Natural killer cell (primary cell): ENCODE results near the gene TEAD1. TPM values are rescaled to one million over a fixed set of nuclear protein-coding genes. Genes with fewer than 3 reads are reported as not detected.

Experiments used
- ATAC-seq, 3 donors: fragments of 150-1000 bp in 2 of 3; fragments of 200-7000 bp in 1 of 3; cut with Tn5 transposase; 1 replicate in 1 of 3; 2 replicates in 2 of 3; pipeline ENCODE4 v1.10.0; 2021; ENCODE audit warnings: mild to moderate bottlenecking in 2 of 3, moderate library complexity in 2 of 3
- DNase-seq, 2 donors: peaks; one replicate each; pipeline versions ENCODE4 v3.0.0 to v3.0.0-alpha.2; 2013 to 2021; ENCODE audit warnings: mixed read lengths in 1 of 2
- H3K27ac ChIP-seq: one replicate; pipeline ENCODE4 v1.5.1; 2013; ENCODE audit warnings: mild to moderate bottlenecking, low read length
- H3K27me3 ChIP-seq: one replicate; pipeline ENCODE4 v1.6.1; 2013; ENCODE audit warnings: low read length; ENCODE audit not compliant: control insufficient read depth, insufficient read depth
- H3K36me3 ChIP-seq: one replicate; pipeline ENCODE4 v1.6.1; 2013; ENCODE audit warnings: low read length; ENCODE audit not compliant: control insufficient read depth, insufficient read depth
- H3K4me1 ChIP-seq: one replicate; pipeline ENCODE4 v1.6.1; 2013; ENCODE audit warnings: low read length; ENCODE audit not compliant: control insufficient read depth, insufficient read depth
- H3K4me3 ChIP-seq: one replicate; pipeline ENCODE4 v1.5.1; 2013; ENCODE audit warnings: low read length
- H3K9me3 ChIP-seq: one replicate; pipeline ENCODE4 v1.6.1; 2013; ENCODE audit warnings: low read length; ENCODE audit not compliant: control insufficient read depth, insufficient read depth
- H3K27ac Mint-ChIP-seq, 2 donors: one replicate each; pipeline ENCODE4 v1.8.0; 2022; ENCODE audit warnings: mild to moderate bottlenecking in 2 of 2, mixed read lengths in 2 of 2, moderate library complexity in 1 of 2
- H3K27me3 Mint-ChIP-seq, 2 donors: one replicate each; pipeline ENCODE4 v1.8.0; 2022; ENCODE audit warnings: low read depth in 2 of 2, mixed read lengths in 2 of 2
- H3K36me3 Mint-ChIP-seq: one replicate; pipeline ENCODE4 v1.8.0; 2022; ENCODE audit warnings: mixed read lengths
- H3K4me1 Mint-ChIP-seq, 2 donors: one replicate each; pipeline ENCODE4 v1.8.0; 2022; ENCODE audit warnings: mixed read lengths in 2 of 2
- H3K4me3 Mint-ChIP-seq: one replicate; pipeline ENCODE4 v1.8.0; 2022; ENCODE audit warnings: mild to moderate bottlenecking, moderate library complexity, mixed read lengths
- H3K9me3 Mint-ChIP-seq, 2 donors: one replicate each; pipeline ENCODE4 v1.8.0; 2022; ENCODE audit warnings: mixed read lengths in 2 of 2
- WGBS: methylation state at CpG from one replicate; pipeline ENCODE4 v1.1.7; 2013; ENCODE audit warnings: missing lambda C conversion rate; ENCODE audit not compliant: insufficient coverage; 5-methylcytosine and 5-hydroxymethylcytosine counted together
- intact Hi-C: fragments of 100-400 bp; cut with micrococcal nuclease; formaldehyde crosslinking; loops from one replicate; pipeline ENCODE4 v1.14.2; 2022
- total RNA-seq, 4 donors: library from RNA; stranded (reverse); fragments of 120-200 nt in 1 of 4; gene quantifications; one replicate each; pipeline versions ENCODE4 v1.2.3 to v1.2.4, GENCODE V29; 2013 to 2022
- TF ChIP-seq, protein P1 (sequence below): fragments of 200-600 bp; IDR thresholded peaks from one replicate; pipeline ENCODE4 v1.8.0; 2022; ENCODE audit warnings: antibody characterized with exemption

TEAD1 gene
- total RNA-seq, 3 donors from 2014 or later (not counting 1 experiment from before 2014, with no cell fraction given), result not detected

GRCh38 chr11:12983336-12983735, 309.1 kb downstream of the TEAD1 start:
- H3K9me3 Mint-ChIP-seq, result no peaks in the 10 kb centered on the region
- DNase-seq (no peak), ATAC-seq (no peak)
- Histone ChIP-seq H3K27ac (no peak overlapping the region), H3K4me3 (no peak overlapping the region), H3K36me3 (no peaks in the 10 kb centered on the region), H3K9me3 (no peaks in the 10 kb centered on the region), H3K27me3 (no peaks in the 10 kb centered on the region), H3K4me1 (no peaks in the 10 kb centered on the region)
- H3K36me3 Mint-ChIP-seq, result no peaks in the 10 kb centered on the region
- TF ChIP-seq, protein P1, sequence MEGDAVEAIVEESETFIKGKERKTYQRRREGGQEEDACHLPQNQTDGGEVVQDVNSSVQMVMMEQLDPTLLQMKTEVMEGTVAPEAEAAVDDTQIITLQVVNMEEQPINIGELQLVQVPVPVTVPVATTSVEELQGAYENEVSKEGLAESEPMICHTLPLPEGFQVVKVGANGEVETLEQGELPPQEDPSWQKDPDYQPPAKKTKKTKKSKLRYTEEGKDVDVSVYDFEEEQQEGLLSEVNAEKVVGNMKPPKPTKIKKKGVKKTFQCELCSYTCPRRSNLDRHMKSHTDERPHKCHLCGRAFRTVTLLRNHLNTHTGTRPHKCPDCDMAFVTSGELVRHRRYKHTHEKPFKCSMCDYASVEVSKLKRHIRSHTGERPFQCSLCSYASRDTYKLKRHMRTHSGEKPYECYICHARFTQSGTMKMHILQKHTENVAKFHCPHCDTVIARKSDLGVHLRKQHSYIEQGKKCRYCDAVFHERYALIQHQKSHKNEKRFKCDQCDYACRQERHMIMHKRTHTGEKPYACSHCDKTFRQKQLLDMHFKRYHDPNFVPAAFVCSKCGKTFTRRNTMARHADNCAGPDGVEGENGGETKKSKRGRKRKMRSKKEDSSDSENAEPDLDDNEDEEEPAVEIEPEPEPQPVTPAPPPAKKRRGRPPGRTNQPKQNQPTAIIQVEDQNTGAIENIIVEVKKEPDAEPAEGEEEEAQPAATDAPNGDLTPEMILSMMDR, result no peak
- peaks cover 21 to 27% of the 10 kb centered on the region in 2 donors for H3K27me3 Mint-ChIP-seq
- no peaks in the 10 kb centered on the region for H3K4me1 Mint-ChIP-seq
- no peak overlapping the region for H3K27ac Mint-ChIP-seq
- H3K4me3 Mint-ChIP-seq, result no peak overlapping the region
- WGBS, result 90% methylated on average over 7 of the region's 7 CpGs
- intact Hi-C loops, result no loop called here

DNA sequence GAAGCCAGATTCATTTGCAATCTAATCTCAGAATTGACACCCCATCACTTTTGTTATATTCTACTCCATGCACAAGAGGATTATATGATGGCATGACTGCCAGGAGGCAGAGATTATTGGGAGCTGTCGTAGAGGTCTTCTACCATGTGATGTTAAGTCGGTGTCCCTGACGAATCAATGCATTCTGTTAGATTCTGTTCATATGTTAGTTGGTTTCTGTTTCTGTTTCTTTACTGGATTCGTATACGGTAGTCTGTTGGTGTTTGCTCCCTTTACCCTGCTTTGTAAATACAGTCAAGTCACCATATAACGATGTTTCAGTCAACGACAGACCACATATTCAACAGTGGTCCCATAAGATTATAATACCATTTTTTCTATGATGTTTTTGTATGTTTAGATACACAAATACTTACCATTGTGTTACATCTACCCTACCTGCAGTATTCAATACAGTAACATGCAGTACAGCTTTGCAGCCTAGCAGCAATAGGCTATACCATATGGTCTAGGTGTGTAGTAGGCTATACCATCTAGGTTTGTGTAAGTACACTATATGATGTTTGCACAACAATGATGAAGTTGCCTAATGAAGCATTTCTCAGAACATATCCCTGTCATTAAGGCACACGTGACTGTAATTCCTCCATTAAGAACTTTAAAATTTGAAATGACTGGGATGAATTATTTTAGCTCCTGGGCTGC, 312.1 kb downstream of the TEAD1 start:
- intact Hi-C loops, result no loop called here
- no peaks in the 10 kb centered on the region for H3K9me3 Mint-ChIP-seq

DNA sequence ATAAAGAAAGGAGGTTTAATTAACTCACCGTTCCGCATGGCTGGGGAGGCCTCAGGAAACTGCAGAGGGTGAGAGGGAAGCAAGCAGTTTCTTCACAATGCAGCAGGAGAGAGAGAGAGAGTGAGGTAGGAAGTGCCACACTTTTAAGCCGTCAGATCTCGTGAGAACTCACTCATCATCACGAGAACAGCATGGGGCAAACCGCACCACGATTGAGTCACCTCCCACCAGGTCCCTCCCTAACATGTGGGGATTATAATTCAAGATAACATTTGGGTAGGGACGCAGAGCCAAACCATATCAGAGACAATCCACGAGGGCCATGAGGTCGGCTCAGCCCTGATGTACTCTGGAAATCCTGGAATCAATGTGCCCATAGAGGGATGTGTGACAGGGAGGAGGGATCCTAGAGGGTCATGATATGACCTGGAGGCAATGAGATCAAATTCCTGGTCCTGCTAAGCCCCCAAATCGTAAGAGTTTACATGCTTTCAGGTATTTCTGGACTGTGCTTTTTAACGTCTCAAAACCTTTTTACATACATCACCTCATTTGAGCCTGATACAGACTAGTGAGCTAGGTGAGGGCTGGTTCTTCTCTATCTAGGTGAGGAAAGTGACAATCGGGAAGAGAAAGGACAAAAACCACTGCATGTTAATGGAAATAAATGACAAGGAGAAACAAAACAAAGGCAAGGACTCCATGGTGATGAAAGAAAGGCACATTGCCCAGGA, 315.4 kb downstream of the TEAD1 start:
- no peaks in the 10 kb centered on the region for H3K27me3 ChIP-seq
- Mint-ChIP-seq H3K9me3 (no peaks in the 10 kb centered on the region), H3K4me3 (no peak overlapping the region), H3K4me1 (no peaks in the 10 kb centered on the region), H3K36me3 (no peaks in the 10 kb centered on the region), H3K27me3 (peaks cover 14 to 25% of the 10 kb centered on the region in 2 donors), H3K27ac (no peak overlapping the region)
- WGBS, result 84% methylated on average over 9 of the region's 13 CpGs
- TF ChIP-seq, protein P1, result no peak
- H3K4me3 ChIP-seq, result no peak overlapping the region
- intact Hi-C loops, result no loop called here
- ATAC-seq (no peak), DNase-seq (no peak)
- no peaks in the 10 kb centered on the region for H3K36me3 ChIP-seq
- no peaks in the 10 kb centered on the region for H3K9me3 ChIP-seq
- H3K4me1 ChIP-seq, result no peaks in the 10 kb centered on the region
- no peak overlapping the region for H3K27ac ChIP-seq

More for the DNA sequence above, 312.1 kb downstream of the TEAD1 start:
- Mint-ChIP-seq H3K4me1 (no peaks in the 10 kb centered on the region), H3K4me3 (no peak overlapping the region), H3K36me3 (no peaks in the 10 kb centered on the region), H3K27ac (no peak overlapping the region), H3K27me3 (peaks cover 21 to 22% of the 10 kb centered on the region in 2 donors)
- no peak for DNase-seq
- no peak overlapping the region for H3K4me3 ChIP-seq
- H3K27me3 ChIP-seq, result no peaks in the 10 kb centered on the region
- H3K9me3 ChIP-seq, result no peaks in the 10 kb centered on the region
- no peak overlapping the region for H3K27ac ChIP-seq
- TF ChIP-seq, protein P1, result no peak
- no peak for ATAC-seq
- 94% methylated on average over 5 of the region's 8 CpGs for WGBS
- H3K4me1 ChIP-seq, result no peaks in the 10 kb centered on the region
- H3K36me3 ChIP-seq, result no peaks in the 10 kb centered on the region
